GM12878 (cell line): Measurements from ENCODE around the gene SPRR3. TPM values are rescaled to one million over a fixed set of nuclear protein-coding genes. Genes with fewer than 3 reads are reported as not detected.
A peak's percentile ranks its signal among the peaks of the same experiment; 100 is the strongest.

Experiments used
- ATAC-seq: fragments of 200-7000 bp; cut with Tn5 transposase; 3 replicates; pipeline ENCODE4 v1.9.1; 2020; ENCODE audit warnings: mild to moderate bottlenecking, moderate library complexity
- BruUV-seq: library from RNA; stranded (reverse); fragments of 400-500 nt; replicated peaks from 2 replicates; lab custom pipeline; 2021; lab: Mats Ljungman, UMichigan
- CTCF ChIA-PET: fragments of 300-600 bp; sonication (Branson Sonifier 250); formaldehyde crosslinking; extraction: SDS; loops from one replicate; lab custom pipeline; 2021; ENCODE audit warnings: inconsistent platforms; lab: Yijun Ruan, JAX
- POLR2A ChIA-PET: fragments of 350-600 bp; formaldehyde crosslinking; extraction: SDS; loops from one replicate; lab custom pipeline; 2021; ENCODE audit warnings: inconsistent platforms; lab: Charles Lee
- RAD21 ChIA-PET: fragments of 300-600 bp; sonication (Branson Sonifier 250); formaldehyde crosslinking; loops from one replicate; lab custom pipeline; 2023; ENCODE audit warnings: antibody characterized with exemption; ENCODE audit not compliant: unreplicated experiment; lab: Charles Lee
- SMC1A ChIA-PET: fragments of 300-600 bp; sonication (Branson Sonifier 250); formaldehyde crosslinking; loops from one replicate; lab custom pipeline; 2023; ENCODE audit not compliant: unreplicated experiment, uncharacterized antibody; lab: Charles Lee
- DNase-seq: peaks from one replicate; pipeline ENCODE4 v3.0.0-alpha.2; 2011; ENCODE audit warnings: low read depth, low spot score
- FAIRE-seq: peaks from 3 replicates; lab custom pipeline; 2011; peaks lifted over from hg19 to GRCh38; lab: Jason Lieb, UNC
- H2AFZ ChIP-seq: 2 replicates; pipeline ENCODE4 v1.6.0; 2011; ENCODE audit warnings: low read depth, low read length, control low read depth; ENCODE audit not compliant: control insufficient read depth
- H3K27ac ChIP-seq: 2 replicates; pipeline ENCODE4 v1.5.1; 2011; ENCODE audit warnings: control low read depth; ENCODE audit not compliant: control insufficient read depth, insufficient read depth
- H3K27me3 ChIP-seq, 2 experiments: replicated peaks in 1 of 2; 2 replicates each; pipeline versions ENCODE4 v1.6.0 to v1.6.1; 2011; ENCODE audit warnings: low read length in 1 of 2; ENCODE audit not compliant: control insufficient read depth in 2 of 2, insufficient read depth in 2 of 2
- H3K36me3 ChIP-seq, 2 experiments: 2 replicates each; pipeline ENCODE4 v1.5.1; 2011; ENCODE audit warnings: low read length in 1 of 2; ENCODE audit not compliant: control insufficient read depth in 2 of 2, insufficient read depth in 2 of 2
- H3K4me1 ChIP-seq: 2 replicates; pipeline ENCODE4 v1.6.1; 2011; ENCODE audit warnings: mild to moderate bottlenecking, low read length, moderate library complexity, mixed read lengths; ENCODE audit not compliant: control insufficient read depth, insufficient read depth
- H3K4me2 ChIP-seq: 2 replicates; pipeline ENCODE4 v1.6.0; 2011; ENCODE audit warnings: control low read depth; ENCODE audit not compliant: control insufficient read depth, insufficient read depth
- H3K4me3 ChIP-seq: fragments of 200-600 bp; sonication (generic); 2 replicates; pipeline ENCODE4 v1.5.1; 2016
- H3K79me2 ChIP-seq: 2 replicates; pipeline ENCODE4 v1.6.0; 2011; ENCODE audit warnings: low read length; ENCODE audit not compliant: control insufficient read depth, insufficient read depth
- H3K9ac ChIP-seq: 2 replicates; pipeline ENCODE4 v1.8.0; 2011; ENCODE audit warnings: low read length, control low read depth, mixed read lengths; ENCODE audit not compliant: control insufficient read depth, insufficient read depth
- H3K9me3 ChIP-seq: replicated peaks from 3 replicates; pipeline ENCODE4 v1.5.1; 2011; ENCODE audit warnings: mild to moderate bottlenecking, low read length; ENCODE audit not compliant: control insufficient read depth, insufficient read depth
- H4K20me1 ChIP-seq: 2 replicates; pipeline ENCODE4 v1.6.0; 2011; ENCODE audit not compliant: control insufficient read depth, insufficient read depth
- BCL3 ChIP-seq: IDR thresholded peaks from 2 replicates; pipeline ENCODE4 v1.6.1; 2011; ENCODE audit warnings: borderline replicate concordance, low read depth, mild to moderate bottlenecking, moderate library complexity, low read length; ENCODE audit not compliant: insufficient read depth, poor library complexity, severe bottlenecking
- CHD2 ChIP-seq: IDR thresholded peaks from 2 replicates; pipeline ENCODE4 v1.6.1; 2011; ENCODE audit warnings: low read depth, low read length, improper control_type of control experiment, borderline replicate concordance
- EGR1 ChIP-seq, 2 experiments: IDR thresholded peaks; 1 replicate in 1 of 2; 2 replicates in 1 of 2; pipeline ENCODE4 v1.6.1; 2011 to 2012; ENCODE audit warnings: low read depth in 2 of 2, low read length in 2 of 2, borderline replicate concordance in 1 of 2, mild to moderate bottlenecking in 1 of 2, moderate library complexity in 1 of 2
- IKZF1 ChIP-seq: fragments of 450-650 bp; conservative IDR thresholded peaks from 2 replicates; pipeline ENCODE4 v1.6.1; 2017; ENCODE audit warnings: antibody characterized with exemption, mild to moderate bottlenecking
- IKZF2 ChIP-seq, 2 experiments: fragments of 450-650 bp; IDR thresholded peaks; 2 replicates each; pipeline ENCODE4 v1.6.1; 2017; ENCODE audit warnings: mild to moderate bottlenecking in 2 of 2, moderate library complexity in 2 of 2
- MTA2 ChIP-seq: fragments of 450-650 bp; IDR thresholded peaks from 2 replicates; pipeline ENCODE4 v1.6.1; 2016; ENCODE audit warnings: low read depth, mild to moderate bottlenecking, moderate library complexity
- NFIC ChIP-seq: IDR thresholded peaks from 2 replicates; pipeline ENCODE4 v1.6.1; 2012; ENCODE audit warnings: low read depth, mild to moderate bottlenecking, inconsistent platforms, low read length, moderate library complexity
- NFYA ChIP-seq: IDR thresholded peaks from 2 replicates; pipeline ENCODE4 v1.6.1; 2011; ENCODE audit warnings: low read depth, mild to moderate bottlenecking, low read length, improper control_type of control experiment, borderline replicate concordance
- NR2F1 ChIP-seq: fragments of 450-650 bp; conservative IDR thresholded peaks from 2 replicates; pipeline ENCODE4 v1.6.1; 2017; ENCODE audit warnings: mild to moderate bottlenecking
- PAX5 ChIP-seq: IDR thresholded peaks from 2 replicates; pipeline ENCODE4 v1.6.1; 2011; ENCODE audit warnings: low read depth, low read length, borderline replicate concordance
- PML ChIP-seq: IDR thresholded peaks from 2 replicates; pipeline ENCODE4 v1.6.1; 2012; ENCODE audit warnings: low read length, inconsistent platforms
- POU2F2 ChIP-seq: IDR thresholded peaks from 3 replicates; pipeline ENCODE4 v1.6.1; 2011; ENCODE audit warnings: low read depth, mild to moderate bottlenecking, low read length, borderline replicate concordance
- RUNX3 ChIP-seq: IDR thresholded peaks from 2 replicates; pipeline ENCODE4 v1.6.1; 2012; ENCODE audit warnings: low read length, inconsistent platforms
- TCF7 ChIP-seq: IDR thresholded peaks from 2 replicates; pipeline ENCODE4 v1.6.1; 2014; ENCODE audit warnings: antibody characterized with exemption, borderline replicate concordance
- ZZZ3 ChIP-seq: IDR thresholded peaks from 2 replicates; pipeline ENCODE4 v1.6.1; 2011; ENCODE audit warnings: low read depth; ENCODE audit not compliant: control insufficient read depth, insufficient read length
- in situ Hi-C: fragments of 300-500 bp; cut with MboI; formaldehyde crosslinking; loops from 9 replicates; pipeline ENCODE4 v1.14.3; 2018; ENCODE audit warnings: mixed read lengths
- intact Hi-C: fragments of 100-400 bp; cut with micrococcal nuclease; formaldehyde crosslinking; loops from one replicate; pipeline ENCODE4 v1.14.2; 2022; ENCODE audit not compliant: unreplicated experiment
- polyA plus RNA-seq, 11 experiments: library from polyadenylated mRNA; depleted of rRNA in 4 of 11; unstranded in 6 of 11; stranded (reverse) in 5 of 11; fragments of >200 nt; fragmentation: Nextera tagmentation in 4 of 11; fragmentation: Illumina TruSeq in 1 of 11; extraction: Ambion mirVana in 4 of 11; extraction: Trizol in 1 of 11; gene quantifications; 1 replicate in 1 of 11; 2 replicates in 10 of 11; pipeline versions ENCODE4 v1.2.1 to v1.2.3, GENCODE V29; 2011 to 2016; ENCODE audit warnings: inconsistent platforms in 2 of 11, missing spikeins in 2 of 11, low read depth in 1 of 11
- total RNA-seq, 4 experiments: library from RNA; depleted of rRNA in 3 of 4; stranded (reverse); fragments of >200 nt in 3 of 4; fragmentation: Illumina TruSeq in 1 of 4; extraction: Trizol in 1 of 4; gene quantifications; 2 replicates each; pipeline versions ENCODE4 v1.2.1 to v1.2.3, GENCODE V29; 2013 to 2021

Gene SPRR3
- total and polyA plus RNA-seq, 10 of the 15 experiments (the other 5 are each of a cell fraction or from before 2014, with no cell fraction given), result not detected

GRCh38 chr1:153030895-153031294 lies 29.3 kb downstream of the SPRR3 start, which contains the start of gene SPRR1B (continued):
- TF ChIP-seq POU2F2, result no peak

- intact Hi-C loops, result loop anchor here (10.0 kb wide), 1 partner anchor 157 kb away; the partner anchor contains the start of gene SMCP
- SMC1A ChIA-PET, result interaction anchor here (1.0 to 1.5 kb wide), 3 partner anchors 13 to 108 kb away, joined by 3 to 5 read pairs (median 3); no protein-coding TSS in a partner anchor
Observed at GRCh38 chr1:153032073-153032472, 30.5 kb downstream of the SPRR3 start.

More at GRCh38 chr1:153032073-153032472, 30.5 kb downstream of the SPRR3 start:
- ChIA-PET CTCF (interaction anchor here (0.6 to 1.8 kb wide), 7 partner anchors 51 to 981 kb away, joined by 3 to 8 read pairs (median 3); no protein-coding TSS in a partner anchor), POLR2A (no interaction called here), RAD21 (interaction anchor here (1.1 to 1.2 kb wide), 2 partner anchors 71 to 161 kb away, joined by 3 to 5 read pairs; no protein-coding TSS in a partner anchor)
- TF ChIP-seq RUNX3, result peak; percentile 76
- TF ChIP-seq BCL3, result no peak
- peak; percentile 46; the same call in 1 of the 2 replicates for TF ChIP-seq MTA2
- no peak for TF ChIP-seq NFYA
- TF ChIP-seq EGR1 (IDR thresholded peaks at IDR 0.05; ENCODE audit: borderline replicate concordance in 1 of 2, low read depth in 2 of 2, low read length in 2 of 2), result no peak
- TF ChIP-seq PAX5, result 0 out of 2 replicates have a peak, but pooled peaks have one; percentile 22
- 0 out of 2 replicates have a peak, but pooled peaks have one; percentile 47 for TF ChIP-seq TCF7
- 0 out of 2 replicates have a peak, but pooled peaks have one; percentile 17 for TF ChIP-seq NR2F1
- TF ChIP-seq CHD2, result no peak
- TF ChIP-seq NFIC, result 0 out of 2 replicates have a peak, but pooled peaks have one; percentile 22
- no peak for TF ChIP-seq PML
- TF ChIP-seq IKZF1, result peak; percentile 40
- no peak for TF ChIP-seq ZZZ3
- TF ChIP-seq IKZF2 (IDR thresholded peaks at IDR 0.05), result peak in 1 of 2 experiments; percentile 23; a peak in 1 of 4 replicates
- peak; percentile 58 for ATAC-seq
- Histone ChIP-seq H3K79me2 (no peaks in the 10 kb centered on the region), H3K4me1 (no peaks in the 10 kb centered on the region), H4K20me1 (no peaks in the 10 kb centered on the region), H3K4me2 (no peak overlapping the region), H3K9ac (no peak overlapping the region), H3K36me3 (no peaks in the 10 kb centered on the region), H3K27me3 (no peaks in the 10 kb centered on the region; a peak in 1 of 4 replicates), H3K27ac (no peak overlapping the region), H2AFZ (no peak overlapping the region), H3K4me3 (no peak overlapping the region), H3K9me3 (no peaks in the 10 kb centered on the region)
- no TSS peak for BruUV-seq
- FAIRE-seq, result no peak
- DNase-seq, result no peak
- in situ Hi-C loops, result no loop called here
